Right kidney (tissue), 9 donors: Measurements from ENCODE around the gene CHRNB4.
A peak's percentile ranks its signal among the peaks of the same experiment; 100 is the strongest.
"Not testable (repeated sequence)": the region's sequence is repeated elsewhere in the genome, so short reads cannot be mapped to it uniquely, and the experiment has no call there.

ENCODE experiments used
- DNase-seq: peaks from one replicate; pipeline ENCODE4 v3.0.0-alpha.2; 2016
- long read RNA-seq, 8 donors: transcript quantifications; one replicate each; lab custom pipeline, GENCODE V29; 2026

CHRNB4 gene
- long read RNA-seq, donor 1, partial matches to known transcripts, result 0 of 1 reads
- long read RNA-seq, donor 1, other reads (novel, unspliced or antisense), result 0 of 1 reads
- long read RNA-seq, donor 2, result 0 reads
- long read RNA-seq, donor 3, result 0 reads
- long read RNA-seq, donor 4, result 0 reads
- long read RNA-seq, donor 5, result 0 reads
- long read RNA-seq, donor 6, result 0 reads
- long read RNA-seq, donor 7, result 0 reads
- long read RNA-seq, donor 8, partial matches to known transcripts, result 0 of 2 reads
- long read RNA-seq, donor 8, other reads (novel, unspliced or antisense), result 0 of 2 reads

GRCh38 chr15:78641102-78641748 is at the start of gene CHRNB4:
CHRNB4 (minus strand) TSS chr15:78641210; CDS start chr15:78641133, 77 bp downstream.
- DNase-seq, result peak; percentile 92

DNA sequence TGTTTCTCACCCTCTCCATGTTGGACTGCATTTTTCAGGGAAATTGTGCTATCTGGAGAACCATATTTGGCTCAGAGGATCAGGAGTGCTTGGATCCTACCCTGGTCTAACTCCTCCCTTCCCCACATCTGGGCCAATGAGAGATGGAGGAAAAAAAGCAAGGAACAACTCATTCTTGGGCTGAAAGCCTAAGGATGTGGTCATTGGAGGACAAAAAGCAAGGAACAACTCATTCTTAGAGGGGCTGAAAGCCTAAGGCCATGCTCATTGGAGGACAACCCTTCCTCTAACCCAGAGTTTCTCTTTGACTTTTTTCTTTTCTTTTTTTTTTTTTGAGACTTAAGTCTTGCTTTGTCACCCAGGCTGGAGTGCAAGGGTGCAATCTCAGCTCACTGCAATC is 48.6 kb upstream of the CHRNB4 start:
- no peak for DNase-seq

GRCh38 chr15:78685925-78686324 is 44.9 kb upstream of the CHRNB4 start:
- no peak for DNase-seq

DNA sequence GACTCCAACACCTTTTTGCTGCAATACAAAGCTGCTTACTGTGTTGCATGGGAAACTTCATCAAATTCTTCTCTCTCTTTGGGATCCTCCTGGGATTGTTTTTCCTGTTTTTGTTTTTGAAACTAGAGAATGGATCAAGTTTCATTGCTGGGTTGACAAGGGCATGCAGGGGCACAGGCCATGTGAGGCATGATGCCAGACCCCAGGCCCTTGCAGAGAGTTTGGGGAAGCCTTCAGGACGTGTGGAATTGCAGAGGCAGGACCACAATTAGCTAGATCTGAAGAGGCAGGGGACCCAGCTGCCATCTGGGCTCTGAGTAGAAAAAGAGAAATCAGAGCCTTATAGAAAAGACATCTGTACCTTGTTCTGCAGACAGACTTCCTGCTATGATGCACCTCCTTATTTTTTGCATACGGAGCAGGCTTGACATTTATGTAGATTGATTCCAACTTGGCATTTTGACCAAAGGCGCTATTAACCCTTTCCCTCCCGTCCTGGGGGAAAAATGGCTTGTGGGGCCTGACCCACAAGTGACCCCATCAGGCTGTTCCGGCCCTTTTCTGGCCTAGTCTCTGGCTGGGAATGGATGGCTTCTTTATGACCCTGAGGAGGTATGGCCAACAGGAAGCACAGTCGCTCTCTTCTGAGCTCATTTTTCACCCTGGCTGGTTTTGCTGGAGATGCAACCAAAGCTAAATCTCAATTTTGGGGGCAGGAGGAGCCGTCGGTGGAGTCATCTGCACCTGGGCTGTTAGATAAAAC is 44.3 kb upstream of the CHRNB4 start:
- peak; percentile 65 for DNase-seq

DNA sequence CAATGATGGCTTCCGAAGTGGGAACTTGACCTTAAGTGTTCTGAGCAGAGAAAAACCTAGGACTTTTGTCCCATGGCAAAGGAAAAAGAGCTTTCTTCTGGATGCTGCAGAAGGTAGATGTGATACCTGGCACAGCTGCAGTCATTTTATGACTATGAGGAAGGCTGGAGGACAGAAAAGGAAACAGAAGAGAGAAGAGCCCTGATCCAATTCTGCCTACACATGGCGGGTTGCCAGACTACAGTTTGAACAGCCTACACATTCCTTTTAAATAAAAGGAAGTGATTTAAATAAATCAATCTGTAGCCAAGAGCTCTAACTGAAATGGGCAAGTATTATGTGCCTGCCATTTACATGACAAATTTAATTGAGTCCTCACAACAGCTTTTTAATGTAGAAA is 43.6 kb upstream of the CHRNB4 start:
- no peak for DNase-seq

DNA sequence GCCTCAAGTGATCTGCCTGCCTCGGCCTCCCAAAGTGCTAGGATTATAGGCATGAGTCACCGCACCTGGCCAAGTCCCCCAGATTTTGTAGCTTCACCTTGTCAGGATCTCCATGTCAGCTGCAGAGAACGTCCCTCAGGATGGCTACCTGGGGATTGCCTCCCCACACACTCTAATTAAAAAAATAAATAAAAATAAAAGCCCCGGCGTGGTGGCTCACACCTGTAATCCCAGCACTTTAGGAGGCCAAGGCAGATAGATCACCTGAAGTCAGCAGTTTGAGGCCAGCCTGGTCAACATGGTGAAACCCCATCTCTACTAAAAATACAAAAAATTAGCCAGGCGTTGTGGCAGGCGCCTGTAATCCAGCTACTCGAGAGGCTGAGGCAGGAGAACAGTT is 42.6 kb upstream of the CHRNB4 start:
- DNase-seq, result not testable (repeated sequence)

DNA sequence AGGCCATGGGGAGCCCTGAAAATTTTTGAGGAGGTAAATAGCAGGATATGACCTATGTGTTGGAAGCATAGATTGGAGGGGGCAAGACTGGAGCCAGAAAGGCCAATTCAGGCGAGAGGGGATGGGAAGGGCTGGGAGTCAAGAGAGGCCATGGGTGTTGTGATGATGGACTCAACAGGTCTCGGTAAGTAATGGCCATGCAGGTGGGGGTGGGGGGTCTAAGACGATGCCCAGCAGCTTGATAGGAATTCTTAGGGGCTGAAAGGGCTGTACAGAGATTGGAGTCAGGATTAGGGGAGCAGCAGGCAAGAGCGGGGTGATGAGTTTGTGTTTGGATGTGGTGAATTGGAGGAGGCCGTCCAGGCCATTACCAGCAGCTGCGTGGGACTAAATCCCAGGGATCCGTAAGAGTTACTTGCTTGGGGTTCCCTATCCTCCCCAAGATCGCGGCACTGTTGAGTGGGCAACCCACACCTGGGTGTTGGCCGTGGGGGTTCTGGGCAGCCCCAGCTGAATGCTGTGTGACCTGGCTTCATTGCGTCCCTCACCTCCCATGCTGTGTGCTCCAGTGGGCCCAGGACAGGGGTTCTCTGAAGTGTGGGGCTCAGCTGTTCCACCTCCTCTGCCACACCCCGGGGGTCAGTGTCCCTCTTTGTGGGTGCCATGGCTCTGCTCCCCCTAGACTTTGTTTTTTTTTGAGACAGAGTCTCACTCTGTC is 41.8 kb upstream of the CHRNB4 start:
- no peak for DNase-seq

DNA sequence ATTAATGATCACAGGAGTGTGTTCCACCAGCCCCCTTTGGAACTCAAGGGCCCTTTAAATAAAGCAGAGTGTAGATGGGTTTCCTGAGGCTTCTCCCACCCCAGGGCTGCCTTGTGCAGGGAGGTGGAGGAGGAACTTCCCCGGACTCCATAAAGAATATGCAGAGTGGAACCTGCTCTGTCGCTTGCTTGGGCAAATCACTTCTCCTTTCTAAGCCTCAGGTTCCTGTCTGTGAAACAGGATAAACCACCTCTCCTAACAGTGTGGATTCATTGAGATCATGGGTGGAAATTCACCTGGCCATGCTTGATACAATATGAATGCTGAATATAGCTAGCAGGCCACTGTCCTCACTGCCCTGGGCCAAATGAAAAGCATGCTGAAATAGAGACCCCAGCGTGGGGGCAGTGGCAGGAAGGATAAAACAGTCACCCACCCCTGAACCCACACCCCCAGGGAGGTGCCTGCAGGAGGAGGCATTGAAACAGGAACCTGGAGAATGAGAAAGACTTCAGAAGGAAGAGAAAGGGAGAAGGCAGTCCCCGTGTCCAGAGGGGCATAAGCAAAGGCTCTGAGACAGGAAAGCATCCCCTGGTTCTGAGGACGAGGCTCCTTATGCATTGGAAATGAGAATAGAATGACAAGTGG is 41.1 kb upstream of the CHRNB4 start:
- DNase-seq, result no peak

- DNase-seq, result peak; percentile 39
Observed at GRCh38 chr15:78681281-78682003, 40.4 kb upstream of the CHRNB4 start.

DNA sequence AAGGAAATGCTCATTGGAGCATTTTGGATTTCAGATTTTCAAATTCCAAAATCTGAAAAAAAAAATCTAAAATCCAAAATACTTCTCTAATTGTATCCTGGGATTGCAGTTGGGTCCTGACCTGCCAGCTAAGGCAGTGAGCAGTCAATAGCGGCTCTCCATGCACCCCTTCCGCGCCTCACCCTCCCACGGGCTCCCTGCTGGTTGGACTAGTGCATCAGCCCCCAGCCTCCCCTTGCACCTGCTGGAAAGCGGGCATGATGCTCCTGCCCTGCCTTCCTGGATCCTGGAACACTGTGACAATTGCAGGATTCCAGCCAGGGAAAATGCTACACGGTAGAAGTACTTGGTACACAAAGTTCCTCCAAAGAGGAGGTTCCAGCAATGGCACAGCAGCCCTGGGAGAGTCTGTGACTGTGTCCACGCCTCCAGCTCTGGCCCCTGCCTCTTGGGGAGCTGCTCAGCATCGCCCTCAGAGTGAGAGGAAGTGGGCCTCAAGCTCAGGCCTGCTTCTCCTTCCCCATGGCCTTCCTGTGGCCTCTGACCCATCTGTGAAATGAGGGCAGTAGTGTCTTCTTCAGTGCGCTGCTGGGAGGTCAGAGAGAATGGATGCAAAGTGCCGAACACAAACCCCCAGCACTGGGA is 39.5 kb upstream of the CHRNB4 start:
- no peak for DNase-seq

DNA sequence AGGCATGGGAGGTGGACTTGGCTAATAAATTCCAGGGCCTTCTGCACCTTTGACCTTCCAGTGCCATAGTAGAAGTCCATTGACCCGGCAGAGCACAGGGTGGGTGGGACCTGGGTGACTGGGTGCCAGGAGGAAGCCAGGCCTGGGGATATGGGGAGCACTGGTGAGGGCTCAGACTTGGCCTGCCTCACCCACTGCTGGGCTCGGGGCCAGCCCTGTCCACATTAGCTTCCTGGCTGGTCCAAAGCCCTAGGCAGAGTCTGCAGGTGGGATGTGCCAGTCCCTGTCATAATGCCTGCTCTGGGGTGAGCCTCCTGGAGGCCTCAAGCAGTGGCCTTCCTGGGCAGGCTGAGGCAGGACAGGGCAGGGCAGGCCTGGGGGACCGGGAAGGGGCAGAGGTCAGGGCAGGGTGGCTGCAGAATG is 38.1 kb upstream of the CHRNB4 start:
- DNase-seq, result no peak

GRCh38 chr15:78676424-78677110 is 35.6 kb upstream of the CHRNB4 start:
- DNase-seq, result no peak

DNA sequence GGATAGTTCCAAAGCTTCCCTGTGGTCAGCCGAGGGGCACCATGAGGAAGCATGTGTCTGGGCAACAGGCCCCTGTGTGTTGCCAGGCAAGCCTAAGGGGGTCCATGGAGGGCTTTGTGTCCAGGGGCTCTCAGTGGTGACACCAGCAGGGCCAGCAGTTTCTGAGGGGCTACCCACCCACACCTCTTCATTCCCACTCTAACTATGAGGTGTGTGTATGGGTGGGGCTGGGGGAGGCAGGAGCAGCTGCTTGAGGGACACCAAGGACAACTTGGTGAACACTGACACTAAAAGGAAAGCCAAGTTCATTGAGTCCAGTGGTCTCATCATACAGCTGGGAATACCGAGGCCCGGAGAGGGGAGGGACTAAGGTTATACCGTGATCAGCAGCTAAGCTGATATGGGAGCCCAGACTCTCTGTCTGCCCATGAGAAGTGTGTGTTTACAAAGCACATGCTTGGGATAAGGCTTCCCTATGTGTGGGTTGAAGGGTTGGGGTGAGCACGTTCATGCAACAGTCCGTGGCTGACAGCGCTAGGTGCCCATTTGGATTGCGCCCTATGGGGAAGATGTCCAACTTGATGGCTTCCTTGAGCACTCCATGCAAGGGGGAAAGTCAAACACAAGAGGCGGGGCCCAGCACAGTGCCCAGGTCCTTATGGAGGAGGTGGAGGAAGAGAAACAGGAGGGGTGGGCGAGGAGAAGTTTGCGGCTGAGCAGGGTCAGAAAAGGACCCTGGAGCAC is 34.8 kb upstream of the CHRNB4 start:
- no peak for DNase-seq

- DNase-seq, result no peak
Observed at GRCh38 chr15:78675206-78675605, 34.2 kb upstream of the CHRNB4 start.

- DNase-seq, result no peak
Observed at GRCh38 chr15:78673917-78674444, 33.0 kb upstream of the CHRNB4 start.

DNA sequence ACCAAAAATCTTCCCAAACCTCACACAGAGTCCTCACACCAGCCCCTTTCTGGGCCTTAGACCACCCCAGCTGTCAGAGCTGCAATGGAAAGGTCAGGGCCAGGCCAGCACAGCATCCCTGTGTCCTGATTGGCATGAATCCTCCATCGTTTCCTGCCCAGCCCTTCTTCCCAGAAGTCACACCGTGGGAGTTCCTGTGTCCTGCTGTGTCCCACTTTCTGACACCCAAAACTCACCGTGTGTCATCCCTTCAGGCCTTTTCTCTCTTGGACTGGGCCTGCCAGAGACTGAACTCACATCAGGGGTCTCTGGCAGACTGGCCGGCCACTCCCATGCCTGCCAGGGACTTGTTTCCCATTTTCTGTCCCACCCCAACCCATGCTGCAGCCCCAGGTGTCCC is 32.5 kb upstream of the CHRNB4 start:
- no peak for DNase-seq

GRCh38 chr15:78672285-78673014 is 31.4 kb upstream of the CHRNB4 start:
- DNase-seq, result peak; percentile 44

DNA sequence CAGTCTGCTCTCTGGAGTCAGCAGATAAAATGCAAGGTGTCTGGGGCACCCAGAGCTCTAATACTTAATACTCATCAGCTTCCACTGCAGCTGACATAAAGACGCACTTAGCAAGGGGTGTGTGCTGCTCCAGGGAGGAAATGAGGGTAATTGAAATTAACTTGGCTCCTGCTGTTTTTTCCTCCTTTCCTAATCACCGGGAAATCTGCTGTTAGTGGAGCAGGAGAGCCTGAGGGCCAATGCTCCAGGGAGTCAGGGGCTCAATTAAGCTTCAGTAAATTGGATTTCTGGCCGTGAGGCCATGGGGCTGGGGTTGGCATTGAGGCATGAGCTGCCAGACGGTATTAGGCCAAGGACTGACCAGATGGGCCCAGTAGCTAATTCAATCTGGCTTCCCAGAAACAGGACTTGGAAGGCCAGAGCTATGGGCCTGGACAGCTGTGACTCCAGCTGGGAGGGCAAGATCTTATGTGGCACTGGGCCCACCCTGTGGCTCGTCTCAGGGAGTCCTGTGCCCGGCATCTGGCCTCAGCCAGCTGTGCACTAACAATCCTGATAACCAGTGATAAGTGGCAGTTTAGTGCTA is 30.7 kb upstream of the CHRNB4 start:
- peak; percentile 27 for DNase-seq
